Measurements from ENCODE around the gene PROCA1. TPM values are rescaled to one million over a fixed set of nuclear protein-coding genes. Genes with fewer than 3 reads are reported as not detected.
A peak's percentile ranks its signal among the peaks of the same experiment; 100 is the strongest.

The PROCA1 gene
- total and polyA plus RNA-seq, 2 of the 13 experiments (the other 11 are each of a cell fraction or from before 2014, with no cell fraction given) = 0.73 to 1.5 TPM

GRCh38 chr17:28710861-28711722, 596 bp downstream of the PROCA1 start (continued):
- TF ChIP-seq, protein P1, sequence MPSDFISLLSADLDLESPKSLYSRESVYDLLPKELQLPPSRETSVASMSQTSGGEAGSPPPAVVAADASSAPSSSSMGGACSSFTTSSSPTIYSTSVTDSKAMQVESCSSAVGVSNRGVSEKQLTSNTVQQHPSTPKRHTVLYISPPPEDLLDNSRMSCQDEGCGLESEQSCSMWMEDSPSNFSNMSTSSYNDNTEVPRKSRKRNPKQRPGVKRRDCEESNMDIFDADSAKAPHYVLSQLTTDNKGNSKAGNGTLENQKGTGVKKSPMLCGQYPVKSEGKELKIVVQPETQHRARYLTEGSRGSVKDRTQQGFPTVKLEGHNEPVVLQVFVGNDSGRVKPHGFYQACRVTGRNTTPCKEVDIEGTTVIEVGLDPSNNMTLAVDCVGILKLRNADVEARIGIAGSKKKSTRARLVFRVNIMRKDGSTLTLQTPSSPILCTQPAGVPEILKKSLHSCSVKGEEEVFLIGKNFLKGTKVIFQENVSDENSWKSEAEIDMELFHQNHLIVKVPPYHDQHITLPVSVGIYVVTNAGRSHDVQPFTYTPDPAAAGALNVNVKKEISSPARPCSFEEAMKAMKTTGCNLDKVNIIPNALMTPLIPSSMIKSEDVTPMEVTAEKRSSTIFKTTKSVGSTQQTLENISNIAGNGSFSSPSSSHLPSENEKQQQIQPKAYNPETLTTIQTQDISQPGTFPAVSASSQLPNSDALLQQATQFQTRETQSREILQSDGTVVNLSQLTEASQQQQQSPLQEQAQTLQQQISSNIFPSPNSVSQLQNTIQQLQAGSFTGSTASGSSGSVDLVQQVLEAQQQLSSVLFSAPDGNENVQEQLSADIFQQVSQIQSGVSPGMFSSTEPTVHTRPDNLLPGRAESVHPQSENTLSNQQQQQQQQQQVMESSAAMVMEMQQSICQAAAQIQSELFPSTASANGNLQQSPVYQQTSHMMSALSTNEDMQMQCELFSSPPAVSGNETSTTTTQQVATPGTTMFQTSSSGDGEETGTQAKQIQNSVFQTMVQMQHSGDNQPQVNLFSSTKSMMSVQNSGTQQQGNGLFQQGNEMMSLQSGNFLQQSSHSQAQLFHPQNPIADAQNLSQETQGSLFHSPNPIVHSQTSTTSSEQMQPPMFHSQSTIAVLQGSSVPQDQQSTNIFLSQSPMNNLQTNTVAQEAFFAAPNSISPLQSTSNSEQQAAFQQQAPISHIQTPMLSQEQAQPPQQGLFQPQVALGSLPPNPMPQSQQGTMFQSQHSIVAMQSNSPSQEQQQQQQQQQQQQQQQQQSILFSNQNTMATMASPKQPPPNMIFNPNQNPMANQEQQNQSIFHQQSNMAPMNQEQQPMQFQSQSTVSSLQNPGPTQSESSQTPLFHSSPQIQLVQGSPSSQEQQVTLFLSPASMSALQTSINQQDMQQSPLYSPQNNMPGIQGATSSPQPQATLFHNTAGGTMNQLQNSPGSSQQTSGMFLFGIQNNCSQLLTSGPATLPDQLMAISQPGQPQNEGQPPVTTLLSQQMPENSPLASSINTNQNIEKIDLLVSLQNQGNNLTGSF (CRISPR knock-in tag; IDR thresholded peaks at IDR 0.05) = peak; percentile 88
- TF ChIP-seq PCBP1 (IDR thresholded peaks at IDR 0.05; ENCODE audit: borderline replicate concordance, low read depth, low read length) = 0 out of 2 replicates have a peak, but pooled peaks have one; percentile 81
- TF ChIP-seq ZFP82 (CRISPR knock-in tag; IDR thresholded peaks at IDR 0.05; ENCODE audit: borderline replicate concordance) = 0 out of 2 replicates have a peak, but pooled peaks have one; percentile 69
- TF ChIP-seq POGZ (CRISPR knock-in tag; IDR thresholded peaks at IDR 0.05) = no peak
- no peak for TF ChIP-seq ZNF121 (CRISPR knock-in tag; IDR thresholded peaks at IDR 0.05)
- TF ChIP-seq FOXA1 (IDR thresholded peaks at IDR 0.05) = no peak
- TF ChIP-seq FOXA1 (CRISPR knock-in tag; IDR thresholded peaks at IDR 0.05) = 0 out of 2 replicates have a peak, but pooled peaks have one; percentile 6
- TF ChIP-seq ZMYM3 (CRISPR knock-in tag; IDR thresholded peaks at IDR 0.05) = no peak
- 0 out of 2 replicates have a peak, but pooled peaks have one; percentile 13 for TF ChIP-seq ZNF546 (CRISPR knock-in tag; conservative IDR thresholded peaks at IDR 0.05)
- no peak for TF ChIP-seq NFE2 (CRISPR knock-in tag; IDR thresholded peaks at IDR 0.05)
- TF ChIP-seq SALL2 (CRISPR knock-in tag; IDR thresholded peaks at IDR 0.05) = 0 out of 2 replicates have a peak, but pooled peaks have one; percentile 43
- TF ChIP-seq ZNF615 (CRISPR knock-in tag; IDR thresholded peaks at IDR 0.05; ENCODE audit: borderline replicate concordance) = no peak
- 0 out of 2 replicates have a peak, but pooled peaks have one; percentile 9 for TF ChIP-seq SIX4 (CRISPR knock-in tag; IDR thresholded peaks at IDR 0.05)
- peak; percentile 73; the same call in 1 of the 2 replicates for TF ChIP-seq SMYD3 (CRISPR knock-in tag; IDR thresholded peaks at IDR 0.05)
- TF ChIP-seq RBFOX2 (IDR thresholded peaks at IDR 0.05; ENCODE audit: low read depth, low read length) = peak; percentile 98
- TF ChIP-seq SNAI1 (CRISPR knock-in tag; IDR thresholded peaks at IDR 0.05; ENCODE audit: borderline replicate concordance) = peak; percentile 89; the same call in 1 of the 2 replicates
- no peak for TF ChIP-seq AKAP8 (CRISPR knock-in tag; IDR thresholded peaks at IDR 0.05)
- TF ChIP-seq POLR2AphosphoS5 (IDR thresholded peaks at IDR 0.05; ENCODE audit: low read depth, low read length) = peak; percentile 90
- no peak for TF ChIP-seq NBN (conservative IDR thresholded peaks at IDR 0.05)
- TF ChIP-seq YEATS2 (CRISPR knock-in tag; IDR thresholded peaks at IDR 0.05; ENCODE audit: borderline replicate concordance) = peak; percentile 27; the same call in 1 of the 2 replicates
- TF ChIP-seq ETV5 (CRISPR knock-in tag; IDR thresholded peaks at IDR 0.05; ENCODE audit: borderline replicate concordance) = peak; percentile 20; the same call in 1 of the 2 replicates
- TF ChIP-seq, protein P2, sequence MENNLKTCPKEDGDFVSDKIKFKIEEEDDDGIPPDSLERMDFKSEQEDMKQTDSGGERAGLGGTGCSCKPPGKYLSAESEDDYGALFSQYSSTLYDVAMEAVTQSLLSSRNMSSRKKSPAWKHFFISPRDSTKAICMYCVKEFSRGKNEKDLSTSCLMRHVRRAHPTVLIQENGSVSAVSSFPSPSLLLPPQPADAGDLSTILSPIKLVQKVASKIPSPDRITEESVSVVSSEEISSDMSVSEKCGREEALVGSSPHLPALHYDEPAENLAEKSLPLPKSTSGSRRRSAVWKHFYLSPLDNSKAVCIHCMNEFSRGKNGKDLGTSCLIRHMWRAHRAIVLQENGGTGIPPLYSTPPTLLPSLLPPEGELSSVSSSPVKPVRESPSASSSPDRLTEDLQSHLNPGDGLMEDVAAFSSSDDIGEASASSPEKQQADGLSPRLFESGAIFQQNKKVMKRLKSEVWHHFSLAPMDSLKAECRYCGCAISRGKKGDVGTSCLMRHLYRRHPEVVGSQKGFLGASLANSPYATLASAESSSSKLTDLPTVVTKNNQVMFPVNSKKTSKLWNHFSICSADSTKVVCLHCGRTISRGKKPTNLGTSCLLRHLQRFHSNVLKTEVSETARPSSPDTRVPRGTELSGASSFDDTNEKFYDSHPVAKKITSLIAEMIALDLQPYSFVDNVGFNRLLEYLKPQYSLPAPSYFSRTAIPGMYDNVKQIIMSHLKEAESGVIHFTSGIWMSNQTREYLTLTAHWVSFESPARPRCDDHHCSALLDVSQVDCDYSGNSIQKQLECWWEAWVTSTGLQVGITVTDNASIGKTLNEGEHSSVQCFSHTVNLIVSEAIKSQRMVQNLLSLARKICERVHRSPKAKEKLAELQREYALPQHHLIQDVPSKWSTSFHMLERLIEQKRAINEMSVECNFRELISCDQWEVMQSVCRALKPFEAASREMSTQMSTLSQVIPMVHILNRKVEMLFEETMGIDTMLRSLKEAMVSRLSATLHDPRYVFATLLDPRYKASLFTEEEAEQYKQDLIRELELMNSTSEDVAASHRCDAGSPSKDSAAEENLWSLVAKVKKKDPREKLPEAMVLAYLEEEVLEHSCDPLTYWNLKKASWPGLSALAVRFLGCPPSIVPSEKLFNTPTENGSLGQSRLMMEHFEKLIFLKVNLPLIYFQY (CRISPR knock-in tag; IDR thresholded peaks at IDR 0.05; ENCODE audit: borderline replicate concordance) = peak; percentile 34; the same call in 1 of the 2 replicates

Measured in HepG2 (cell line).